HepG2 (cell line): ENCODE measurements around the gene ELMOD3. TPM values are rescaled to one million over a fixed set of nuclear protein-coding genes. Genes with fewer than 3 reads are reported as not detected.
A peak's percentile ranks its signal among the peaks of the same experiment; 100 is the strongest.

Source experiments
- BHLHE40 ChIP-seq: IDR thresholded peaks from 2 replicates; pipeline ENCODE4 v1.6.1; 2011; ENCODE audit warnings: low read length, improper control_type of control experiment
- DDIT3 ChIP-seq: sonication (generic); formaldehyde crosslinking; IDR thresholded peaks from 2 replicates; pipeline ENCODE4 v1.4.0; 2020; ENCODE audit warnings: mild to moderate bottlenecking, missing genetic modification reagents
- GATA4 ChIP-seq: sonication (generic); IDR thresholded peaks from 2 replicates; pipeline ENCODE4 v1.6.1; 2016; ENCODE audit warnings: antibody characterized with exemption, low read depth, borderline replicate concordance
- MED1 ChIP-seq: sonication (generic); formaldehyde crosslinking; IDR thresholded peaks from 2 replicates; pipeline ENCODE4 v1.4.0; 2020; ENCODE audit warnings: missing genetic modification reagents
- NFIB ChIP-seq: sonication (generic); formaldehyde crosslinking; IDR thresholded peaks from 2 replicates; pipeline ENCODE4 v1.9.0; 2021; ENCODE audit warnings: missing genetic modification reagents, mild to moderate bottlenecking, borderline replicate concordance
- NR2F2 ChIP-seq: IDR thresholded peaks from 2 replicates; pipeline ENCODE4 v1.6.1; 2012; ENCODE audit warnings: low read depth, inconsistent platforms, borderline replicate concordance
- PHF8 ChIP-seq: sonication (generic); formaldehyde crosslinking; IDR thresholded peaks from 2 replicates; pipeline ENCODE4 v1.5.0; 2020; ENCODE audit warnings: missing genetic modification reagents
- PRMT3 ChIP-seq: sonication (generic); formaldehyde crosslinking; IDR thresholded peaks from 2 replicates; pipeline ENCODE4 v1.8.1; 2022; ENCODE audit warnings: low read depth, mild to moderate bottlenecking, moderate library complexity, missing genetic modification reagents, borderline replicate concordance
- SYNCRIP ChIP-seq: fragments of 200-400 bp; formaldehyde crosslinking; IDR thresholded peaks from 2 replicates; pipeline ENCODE4 v1.6.1; 2018; ENCODE audit warnings: mild to moderate bottlenecking, low read depth, low read length; ENCODE audit not compliant: insufficient read depth
- ZBTB2 ChIP-seq: sonication (generic); formaldehyde crosslinking; IDR thresholded peaks from 2 replicates; pipeline ENCODE4 v1.8.0; 2022; ENCODE audit warnings: low read depth, missing genetic modification reagents
- ZNF138 ChIP-seq: sonication (generic); formaldehyde crosslinking; IDR thresholded peaks from 2 replicates; pipeline ENCODE4 v1.5.0; 2020; ENCODE audit warnings: mild to moderate bottlenecking, low read depth, missing genetic modification reagents
- ZNF180 ChIP-seq: sonication (generic); formaldehyde crosslinking; IDR thresholded peaks from 2 replicates; pipeline ENCODE4 v1.4.0; 2020; ENCODE audit warnings: low read depth, missing genetic modification reagents, borderline replicate concordance
- ZNF354B ChIP-seq: sonication (generic); formaldehyde crosslinking; IDR thresholded peaks from 2 replicates; pipeline ENCODE4 v1.8.0; 2022; ENCODE audit warnings: mild to moderate bottlenecking, missing genetic modification reagents
- ZNF563 ChIP-seq: sonication (generic); formaldehyde crosslinking; IDR thresholded peaks from 2 replicates; pipeline ENCODE4 v1.8.0; 2022; ENCODE audit warnings: mild to moderate bottlenecking, moderate library complexity, missing genetic modification reagents
- polyA plus RNA-seq, 8 experiments: library from polyadenylated mRNA; depleted of rRNA in 3 of 8; stranded (reverse) in 7 of 8; unstranded in 1 of 8; fragments of >200 nt; fragmentation: Illumina TruSeq in 4 of 8; extraction: Trizol in 4 of 8; gene quantifications; 2 replicates each; pipeline versions ENCODE4 v1.2.1 to v1.2.3, GENCODE V29; 2011 to 2016; ENCODE audit warnings: low read depth in 4 of 8, missing spikeins in 1 of 8, mixed read lengths in 1 of 8; ENCODE audit not compliant: insufficient read depth in 1 of 8
- total RNA-seq, 5 experiments: library from RNA; depleted of rRNA; stranded (reverse); fragments of >200 nt; fragmentation: Illumina TruSeq; extraction: Trizol; gene quantifications; 2 replicates each; pipeline ENCODE4 v1.2.3, GENCODE V29; 2016; ENCODE audit warnings: low read depth in 1 of 5
- TF ChIP-seq, protein P1 (sequence below): sonication (generic); formaldehyde crosslinking; IDR thresholded peaks from 2 replicates; pipeline ENCODE4 v1.4.0; 2020; ENCODE audit warnings: missing genetic modification reagents, borderline replicate concordance
- TF ChIP-seq, protein P2 (sequence below): sonication (generic); formaldehyde crosslinking; IDR thresholded peaks from 2 replicates; pipeline ENCODE4 v1.5.0; 2020; ENCODE audit warnings: missing genetic modification reagents
- TF ChIP-seq, protein P3 (sequence below): sonication (generic); formaldehyde crosslinking; conservative IDR thresholded peaks from 2 replicates; pipeline ENCODE4 v1.8.0; 2022; ENCODE audit warnings: missing genetic modification reagents
- TF ChIP-seq, protein P4 (sequence below): sonication (generic); formaldehyde crosslinking; IDR thresholded peaks from 2 replicates; pipeline ENCODE4 v1.5.0; 2020; ENCODE audit warnings: mild to moderate bottlenecking, missing genetic modification reagents
- TF ChIP-seq, protein P5 (sequence below): IDR thresholded peaks from 2 replicates; pipeline ENCODE4 v1.6.1; 2016; ENCODE audit warnings: low read depth, borderline replicate concordance

ELMOD3 gene
- total and polyA plus RNA-seq, 2 of the 13 experiments (the other 11 are each of a cell fraction or from before 2014, with no cell fraction given) = 13.3 to 19.5 TPM

- TF ChIP-seq, protein P1, sequence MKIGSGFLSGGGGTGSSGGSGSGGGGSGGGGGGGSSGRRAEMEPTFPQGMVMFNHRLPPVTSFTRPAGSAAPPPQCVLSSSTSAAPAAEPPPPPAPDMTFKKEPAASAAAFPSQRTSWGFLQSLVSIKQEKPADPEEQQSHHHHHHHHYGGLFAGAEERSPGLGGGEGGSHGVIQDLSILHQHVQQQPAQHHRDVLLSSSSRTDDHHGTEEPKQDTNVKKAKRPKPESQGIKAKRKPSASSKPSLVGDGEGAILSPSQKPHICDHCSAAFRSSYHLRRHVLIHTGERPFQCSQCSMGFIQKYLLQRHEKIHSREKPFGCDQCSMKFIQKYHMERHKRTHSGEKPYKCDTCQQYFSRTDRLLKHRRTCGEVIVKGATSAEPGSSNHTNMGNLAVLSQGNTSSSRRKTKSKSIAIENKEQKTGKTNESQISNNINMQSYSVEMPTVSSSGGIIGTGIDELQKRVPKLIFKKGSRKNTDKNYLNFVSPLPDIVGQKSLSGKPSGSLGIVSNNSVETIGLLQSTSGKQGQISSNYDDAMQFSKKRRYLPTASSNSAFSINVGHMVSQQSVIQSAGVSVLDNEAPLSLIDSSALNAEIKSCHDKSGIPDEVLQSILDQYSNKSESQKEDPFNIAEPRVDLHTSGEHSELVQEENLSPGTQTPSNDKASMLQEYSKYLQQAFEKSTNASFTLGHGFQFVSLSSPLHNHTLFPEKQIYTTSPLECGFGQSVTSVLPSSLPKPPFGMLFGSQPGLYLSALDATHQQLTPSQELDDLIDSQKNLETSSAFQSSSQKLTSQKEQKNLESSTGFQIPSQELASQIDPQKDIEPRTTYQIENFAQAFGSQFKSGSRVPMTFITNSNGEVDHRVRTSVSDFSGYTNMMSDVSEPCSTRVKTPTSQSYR (CRISPR knock-in tag) = peak; percentile 80
- no peak; the same call in 1 of the 2 replicates for TF ChIP-seq PRMT3 (CRISPR knock-in tag)
- TF ChIP-seq DDIT3 (CRISPR knock-in tag) = no peak
- TF ChIP-seq, protein P2, sequence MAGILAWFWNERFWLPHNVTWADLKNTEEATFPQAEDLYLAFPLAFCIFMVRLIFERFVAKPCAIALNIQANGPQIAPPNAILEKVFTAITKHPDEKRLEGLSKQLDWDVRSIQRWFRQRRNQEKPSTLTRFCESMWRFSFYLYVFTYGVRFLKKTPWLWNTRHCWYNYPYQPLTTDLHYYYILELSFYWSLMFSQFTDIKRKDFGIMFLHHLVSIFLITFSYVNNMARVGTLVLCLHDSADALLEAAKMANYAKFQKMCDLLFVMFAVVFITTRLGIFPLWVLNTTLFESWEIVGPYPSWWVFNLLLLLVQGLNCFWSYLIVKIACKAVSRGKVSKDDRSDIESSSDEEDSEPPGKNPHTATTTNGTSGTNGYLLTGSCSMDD (CRISPR knock-in tag) = no peak
- TF ChIP-seq SYNCRIP = no peak
- no peak for TF ChIP-seq NFIB
- TF ChIP-seq ZNF180 (CRISPR knock-in tag) = no peak; the same call in 1 of the 2 replicates
- TF ChIP-seq BHLHE40 = peak; percentile 37; the same call in 1 of the 2 replicates
- TF ChIP-seq, protein P3, sequence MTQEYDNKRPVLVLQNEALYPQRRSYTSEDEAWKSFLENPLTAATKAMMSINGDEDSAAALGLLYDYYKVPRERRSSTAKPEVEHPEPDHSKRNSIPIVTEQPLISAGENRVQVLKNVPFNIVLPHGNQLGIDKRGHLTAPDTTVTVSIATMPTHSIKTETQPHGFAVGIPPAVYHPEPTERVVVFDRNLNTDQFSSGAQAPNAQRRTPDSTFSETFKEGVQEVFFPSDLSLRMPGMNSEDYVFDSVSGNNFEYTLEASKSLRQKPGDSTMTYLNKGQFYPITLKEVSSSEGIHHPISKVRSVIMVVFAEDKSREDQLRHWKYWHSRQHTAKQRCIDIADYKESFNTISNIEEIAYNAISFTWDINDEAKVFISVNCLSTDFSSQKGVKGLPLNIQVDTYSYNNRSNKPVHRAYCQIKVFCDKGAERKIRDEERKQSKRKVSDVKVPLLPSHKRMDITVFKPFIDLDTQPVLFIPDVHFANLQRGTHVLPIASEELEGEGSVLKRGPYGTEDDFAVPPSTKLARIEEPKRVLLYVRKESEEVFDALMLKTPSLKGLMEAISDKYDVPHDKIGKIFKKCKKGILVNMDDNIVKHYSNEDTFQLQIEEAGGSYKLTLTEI (CRISPR knock-in tag) = no peak
- TF ChIP-seq, protein P4, sequence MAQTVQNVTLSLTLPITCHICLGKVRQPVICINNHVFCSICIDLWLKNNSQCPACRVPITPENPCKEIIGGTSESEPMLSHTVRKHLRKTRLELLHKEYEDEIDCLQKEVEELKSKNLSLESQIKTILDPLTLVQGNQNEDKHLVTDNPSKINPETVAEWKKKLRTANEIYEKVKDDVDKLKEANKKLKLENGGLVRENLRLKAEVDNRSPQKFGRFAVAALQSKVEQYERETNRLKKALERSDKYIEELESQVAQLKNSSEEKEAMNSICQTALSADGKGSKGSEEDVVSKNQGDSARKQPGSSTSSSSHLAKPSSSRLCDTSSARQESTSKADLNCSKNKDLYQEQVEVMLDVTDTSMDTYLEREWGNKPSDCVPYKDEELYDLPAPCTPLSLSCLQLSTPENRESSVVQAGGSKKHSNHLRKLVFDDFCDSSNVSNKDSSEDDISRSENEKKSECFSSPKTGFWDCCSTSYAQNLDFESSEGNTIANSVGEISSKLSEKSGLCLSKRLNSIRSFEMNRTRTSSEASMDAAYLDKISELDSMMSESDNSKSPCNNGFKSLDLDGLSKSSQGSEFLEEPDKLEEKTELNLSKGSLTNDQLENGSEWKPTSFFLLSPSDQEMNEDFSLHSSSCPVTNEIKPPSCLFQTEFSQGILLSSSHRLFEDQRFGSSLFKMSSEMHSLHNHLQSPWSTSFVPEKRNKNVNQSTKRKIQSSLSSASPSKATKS = peak; percentile 30; the same call in 1 of the 2 replicates
- TF ChIP-seq, protein P5, sequence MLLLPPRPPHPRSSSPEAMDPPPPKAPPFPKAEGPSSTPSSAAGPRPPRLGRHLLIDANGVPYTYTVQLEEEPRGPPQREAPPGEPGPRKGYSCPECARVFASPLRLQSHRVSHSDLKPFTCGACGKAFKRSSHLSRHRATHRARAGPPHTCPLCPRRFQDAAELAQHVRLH (CRISPR knock-in tag) = peak; percentile 73
- no peak for TF ChIP-seq ZNF138
- no peak for TF ChIP-seq NR2F2
- no peak for TF ChIP-seq ZNF354B (CRISPR knock-in tag)
- TF ChIP-seq MED1 (CRISPR knock-in tag) = no peak
- TF ChIP-seq ZNF563 (CRISPR knock-in tag) = no peak
- TF ChIP-seq GATA4 = no peak
- TF ChIP-seq PHF8 (CRISPR knock-in tag) = no peak; the same call in none of the 2 replicates
- no peak for TF ChIP-seq ZBTB2
Observed at GRCh38 chr2:85420536-85421259, 66.1 kb downstream of the ELMOD3 start (continued).
